ENCODE data around the gene ZFP36. TPM values are rescaled to one million over a fixed set of nuclear protein-coding genes. Genes with fewer than 3 reads are reported as not detected.

ZFP36 gene
- total and polyA plus RNA-seq, 2 of the 8 experiments (the other 6 are each of a cell fraction or from before 2014, with no cell fraction given): 4.0 to 10.9 TPM

GRCh38 chr19:39403331-39404312 is 3.0 kb upstream of the ZFP36 start (continued):
- TF ChIP-seq ASH2L (IDR thresholded peaks at IDR 0.05; ENCODE audit: low read length) (peak; percentile 24), CHD1 (IDR thresholded peaks at IDR 0.05; ENCODE audit: low read depth, low read length) (no peak), ATF3 (IDR thresholded peaks at IDR 0.05; ENCODE audit: insufficient read depth, low read depth, low read length) (no peak), SP2 (IDR thresholded peaks at IDR 0.05; ENCODE audit: low read length) (no peak), TAF1 (IDR thresholded peaks at IDR 0.05; ENCODE audit: low read depth, low read length) (peak; percentile 77), EP300 (IDR thresholded peaks at IDR 0.05; ENCODE audit: borderline replicate concordance in 1 of 2, low read depth in 2 of 2, low read length in 2 of 2) (peak in 1 of 2 experiments; percentile 69; a peak in 1 of 3 replicates), HDAC2 (IDR thresholded peaks at IDR 0.05; ENCODE audit: borderline replicate concordance in 1 of 2, low read depth in 2 of 2, low read length in 2 of 2) (no peak), POLR2A (IDR thresholded peaks at IDR 0.05; ENCODE audit: control extremely low read depth in 1 of 2, low read depth in 2 of 2, low read length in 2 of 2) (peak in 1 of 2 experiments; percentile 94; a peak in 2 of 3 replicates), SP1 (IDR thresholded peaks at IDR 0.05; ENCODE audit: low read depth, low read length) (peak; percentile 87), RXRA (IDR thresholded peaks at IDR 0.05; ENCODE audit: insufficient read depth, low read depth, low read length) (no peak), KDM5A (IDR thresholded peaks at IDR 0.05; ENCODE audit: low read length) (no peak), CTBP2 (IDR thresholded peaks at IDR 0.05; ENCODE audit: borderline replicate concordance, insufficient read depth, insufficient read length, low read length) (no peak), TAF7 (optimal IDR thresholded peaks at IDR 0.05; ENCODE audit: borderline replicate concordance, low read depth, low read length) (peak; percentile 48), GABPA (IDR thresholded peaks at IDR 0.05; ENCODE audit: borderline replicate concordance, insufficient read depth, low read length) (no peak), JUND (IDR thresholded peaks at IDR 0.05; ENCODE audit: low read length) (peak; percentile 74), RNF2 (IDR thresholded peaks at IDR 0.05; ENCODE audit: borderline replicate concordance, low read depth, low read length, missing control alignments, poor library complexity, severe bottlenecking) (no peak), CTCF (IDR thresholded peaks at IDR 0.05; ENCODE audit: control extremely low read depth in 1 of 3, insufficient read depth in 1 of 3, low read depth in 1 of 3, low read length in 3 of 3) (no peak), TCF12 (IDR thresholded peaks at IDR 0.05; ENCODE audit: low read depth, low read length) (0 out of 2 replicates have a peak, but pooled peaks have one; percentile 38), SAP30 (IDR thresholded peaks at IDR 0.05; ENCODE audit: insufficient read depth, insufficient replicate concordance, low read length) (no peak)

Data from H1 (cell line).